Activated T-cell treated with anti-CD3 and anti-CD28 coated beads for 1 hour (primary cell): ENCODE measurements around the gene PRIM2.
A peak's percentile ranks its signal among the peaks of the same experiment; 100 is the strongest.
"Not testable (repeated sequence)": the region's sequence is repeated elsewhere in the genome, so short reads cannot be mapped to it uniquely, and the experiment has no call there.

Source experiments
- DNase-seq: peaks from one replicate; pipeline ENCODE4 v3.0.0-alpha.2; 2020; ENCODE audit warnings: low read depth

The PRIM2 gene, protein sequence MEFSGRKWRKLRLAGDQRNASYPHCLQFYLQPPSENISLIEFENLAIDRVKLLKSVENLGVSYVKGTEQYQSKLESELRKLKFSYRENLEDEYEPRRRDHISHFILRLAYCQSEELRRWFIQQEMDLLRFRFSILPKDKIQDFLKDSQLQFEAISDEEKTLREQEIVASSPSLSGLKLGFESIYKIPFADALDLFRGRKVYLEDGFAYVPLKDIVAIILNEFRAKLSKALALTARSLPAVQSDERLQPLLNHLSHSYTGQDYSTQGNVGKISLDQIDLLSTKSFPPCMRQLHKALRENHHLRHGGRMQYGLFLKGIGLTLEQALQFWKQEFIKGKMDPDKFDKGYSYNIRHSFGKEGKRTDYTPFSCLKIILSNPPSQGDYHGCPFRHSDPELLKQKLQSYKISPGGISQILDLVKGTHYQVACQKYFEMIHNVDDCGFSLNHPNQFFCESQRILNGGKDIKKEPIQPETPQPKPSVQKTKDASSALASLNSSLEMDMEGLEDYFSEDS

DNA sequence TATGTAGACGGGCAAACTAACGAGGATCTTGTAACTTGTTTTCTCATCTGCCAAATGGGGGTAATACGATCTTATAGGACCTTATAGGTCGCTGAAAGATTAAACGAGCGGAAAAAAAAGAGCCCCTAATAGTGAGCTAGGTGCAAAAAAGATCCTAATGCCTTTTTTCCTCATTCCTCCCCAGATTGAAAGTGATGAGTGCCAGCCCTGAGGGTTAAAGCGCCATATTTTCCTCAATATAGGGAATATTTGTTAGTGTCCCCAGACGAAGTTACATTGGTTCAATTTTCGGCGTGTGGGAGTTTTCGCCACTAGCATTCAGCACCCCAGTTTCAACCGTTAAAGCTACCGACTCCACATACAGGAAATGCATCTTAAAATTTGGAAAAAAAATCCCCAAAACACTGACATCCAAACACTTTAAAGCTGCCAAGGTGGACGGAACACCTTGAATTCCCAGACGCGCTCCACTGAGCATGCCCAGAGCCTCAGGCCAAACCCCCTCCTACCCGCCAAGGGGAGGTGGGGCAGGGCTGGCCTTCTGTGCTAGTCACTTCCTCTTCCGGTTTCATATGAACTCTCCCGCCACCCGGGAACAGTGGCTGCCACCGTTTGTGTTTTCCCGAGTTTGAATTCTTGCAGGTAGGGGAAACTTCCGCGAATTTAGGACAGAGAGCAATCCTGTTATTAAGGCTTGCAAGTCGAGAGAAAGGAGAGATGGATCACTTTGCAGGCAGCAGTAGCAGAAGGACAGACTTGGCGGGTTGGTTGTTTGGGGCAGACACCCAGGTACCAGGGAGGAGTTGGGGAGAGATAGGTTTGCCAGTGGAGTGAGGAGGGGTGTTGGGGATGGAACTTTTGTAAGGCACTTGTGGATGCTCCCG, at the start of gene PRIM2:
TSS of gene PRIM2 (plus strand) at position 571 of the 884 bp plus-strand sequence. CDS start 816 bp downstream, outside the sequence.
- DNase-seq, result peak; percentile 77

DNA sequence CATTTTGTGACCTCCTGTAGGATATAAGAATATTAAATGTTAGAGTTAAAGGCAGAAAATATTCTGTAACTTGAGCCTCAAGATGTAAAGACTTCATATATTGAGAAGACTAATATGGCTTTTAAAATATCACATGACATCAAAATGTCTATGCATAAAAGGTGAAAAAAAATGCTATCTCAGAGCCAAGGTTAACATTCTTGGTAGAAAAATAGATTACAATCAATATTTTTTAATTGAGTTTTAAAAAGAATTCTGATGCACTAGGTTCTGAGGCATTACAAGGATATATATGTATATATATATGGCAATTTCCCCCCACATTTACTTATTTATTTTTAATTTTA, 49.2 kb upstream of the PRIM2 start:
- DNase-seq, result no peak

DNA sequence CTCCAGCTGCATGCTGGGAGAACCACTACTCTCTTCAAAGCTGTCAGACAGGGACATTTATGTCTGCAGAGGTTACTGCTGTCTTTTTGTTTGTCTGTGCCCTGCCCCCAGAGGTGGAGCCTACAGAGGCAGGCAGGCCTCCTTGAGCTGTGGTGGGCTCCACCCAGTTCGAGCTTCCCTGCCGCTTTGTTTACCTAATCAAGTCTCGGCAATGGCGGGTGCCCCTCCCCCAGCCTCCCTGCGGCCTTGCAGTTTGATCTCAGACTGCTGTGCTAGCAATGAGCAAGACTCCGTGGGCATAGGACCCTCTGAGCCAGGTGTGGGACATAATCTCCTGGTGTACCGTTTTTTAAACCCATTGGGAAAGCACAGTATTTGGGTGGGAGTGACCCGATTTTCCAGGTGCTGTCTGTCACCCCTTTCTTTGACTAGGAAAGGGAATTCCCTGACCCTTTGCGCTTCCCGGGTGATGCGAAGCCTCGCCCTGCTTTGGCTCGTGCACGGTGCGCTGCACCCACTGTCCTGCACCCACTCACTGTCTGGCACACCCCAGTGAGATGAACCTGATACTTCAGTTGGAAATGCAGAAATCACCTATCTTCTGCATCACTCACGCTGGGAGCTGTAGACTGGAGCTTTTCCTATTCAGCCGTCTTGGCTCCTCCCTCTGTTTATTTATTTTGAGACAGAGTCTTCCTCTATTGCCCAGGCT, 43.2 kb upstream of the PRIM2 start:
- not testable (repeated sequence) for DNase-seq

DNA sequence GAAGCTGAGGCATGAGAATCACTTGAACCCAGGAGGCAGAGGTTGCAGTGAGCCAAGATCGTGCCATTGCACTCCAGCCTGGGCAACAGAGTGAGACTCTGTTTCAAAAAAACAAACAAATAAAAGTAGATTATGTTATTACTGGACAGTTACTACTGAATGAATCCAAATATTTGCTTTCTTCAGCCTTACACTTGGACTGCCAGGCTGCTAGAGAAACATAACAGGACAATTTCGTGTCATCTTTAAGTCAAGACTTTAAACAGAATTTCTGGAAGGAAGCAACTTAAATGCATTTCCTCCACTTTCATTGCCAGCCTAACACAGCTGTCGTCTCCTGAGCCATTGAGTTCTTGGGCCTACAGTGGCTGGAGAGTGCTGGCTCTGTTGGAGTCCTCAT, 42.0 kb upstream of the PRIM2 start:
- DNase-seq, result no peak

- no peak for DNase-seq
Measured at GRCh38 chr6:57276946-57277345, 40.5 kb upstream of the PRIM2 start.

DNA sequence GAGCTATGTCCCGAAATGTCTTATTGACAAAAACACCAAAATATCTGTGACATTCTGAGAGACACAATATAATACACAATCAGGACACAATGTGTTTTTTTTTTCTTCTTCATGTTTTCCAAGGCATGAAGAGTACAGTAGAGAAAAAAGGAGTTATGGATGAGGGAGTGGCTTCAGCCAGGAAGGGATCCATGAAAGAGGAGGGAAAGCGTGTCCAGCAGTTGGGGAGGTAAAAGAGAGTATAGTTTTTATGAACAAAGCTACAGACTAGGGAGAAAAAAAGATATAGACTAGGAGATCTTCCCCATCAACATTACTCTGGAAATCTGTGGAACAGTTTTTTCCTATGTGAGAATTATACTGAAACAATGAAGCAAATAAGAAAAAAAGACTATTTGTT, 38.9 kb upstream of the PRIM2 start:
- DNase-seq, result no peak

DNA sequence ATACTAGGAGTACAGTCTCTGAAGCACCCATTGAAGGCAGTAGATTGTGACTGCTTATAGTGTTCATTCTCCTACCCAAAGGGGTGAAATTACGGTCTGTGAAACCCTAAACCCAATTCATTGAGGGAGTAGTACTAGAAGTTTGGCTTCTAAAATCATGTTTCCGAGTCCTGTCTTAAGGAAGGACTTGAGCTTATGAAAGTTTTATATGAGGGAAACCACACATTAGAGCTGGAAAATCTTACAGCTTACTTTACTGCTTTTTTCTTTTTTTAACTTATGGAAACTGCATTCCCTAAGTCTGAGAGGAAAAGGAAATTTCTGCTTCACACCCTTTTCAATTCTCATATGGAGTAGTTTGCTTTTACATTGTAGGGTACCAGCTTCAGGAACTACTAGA, 38.4 kb upstream of the PRIM2 start:
- DNase-seq, result no peak

DNA sequence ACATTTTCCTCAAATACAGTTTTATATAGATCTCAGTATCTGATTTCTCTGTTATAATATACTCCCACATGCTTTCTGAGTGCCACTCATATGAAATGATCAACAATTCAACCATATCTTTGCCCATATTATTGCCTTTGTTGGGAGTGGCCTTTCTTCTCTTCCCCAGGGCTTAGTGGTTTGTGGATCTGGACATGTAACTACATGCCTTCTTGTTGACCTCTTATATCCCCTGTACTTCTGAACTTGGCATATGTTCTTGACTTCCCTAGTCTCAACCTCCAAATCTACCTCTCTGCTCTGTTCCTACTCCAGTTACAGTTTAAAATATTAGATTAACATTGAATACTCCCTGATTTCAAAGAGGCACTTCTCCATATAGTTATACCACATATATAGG, 34.3 kb upstream of the PRIM2 start:
- no peak for DNase-seq

GRCh38 chr6:57283911-57284455, 33.4 kb upstream of the PRIM2 start:
- no peak for DNase-seq

- DNase-seq, result not testable (repeated sequence)
Measured at GRCh38 chr6:57288136-57288535, 29.3 kb upstream of the PRIM2 start.

DNA sequence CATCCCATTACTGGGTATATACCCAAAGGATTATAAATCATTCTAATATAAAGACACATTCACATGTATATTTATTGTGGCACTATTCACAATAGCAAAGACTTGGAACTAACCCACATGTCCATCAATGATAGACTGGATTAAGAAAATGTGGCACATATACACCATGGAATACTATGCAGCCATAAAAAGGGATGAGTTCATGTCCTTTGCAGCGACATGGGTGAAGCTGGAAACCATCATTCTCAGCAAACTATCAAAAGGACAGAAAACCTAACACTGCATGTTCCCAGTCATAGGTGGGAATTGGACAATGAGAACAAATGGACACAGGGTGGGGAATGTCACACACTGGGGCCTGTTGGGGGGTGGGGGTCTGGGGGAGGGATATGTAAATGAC, 24.0 kb upstream of the PRIM2 start:
- not testable (repeated sequence) for DNase-seq

- no peak for DNase-seq
Measured at GRCh38 chr6:57294862-57295445, 22.5 kb upstream of the PRIM2 start.

GRCh38 chr6:57297505-57297904, 19.9 kb upstream of the PRIM2 start:
- DNase-seq, result no peak

DNA sequence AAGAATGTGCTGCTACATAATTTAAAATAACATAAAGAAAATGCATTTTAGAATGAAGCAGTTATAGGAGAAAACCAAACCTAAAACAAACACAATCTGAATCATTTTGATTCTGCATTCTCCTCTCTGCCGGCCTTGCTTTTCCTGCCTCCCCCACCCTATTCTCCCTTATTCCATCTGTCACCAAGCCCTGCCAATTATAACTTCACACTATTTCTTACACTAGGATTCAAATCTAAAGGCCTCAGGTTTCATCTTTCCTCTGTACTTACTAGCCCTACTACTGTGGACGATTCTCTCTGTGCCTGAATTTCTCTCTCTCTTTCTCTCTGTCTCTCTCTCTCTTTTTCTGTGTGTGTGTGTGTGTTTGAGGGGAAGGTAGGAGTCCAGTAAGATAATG, 18.7 kb upstream of the PRIM2 start:
- DNase-seq, result no peak

- no peak for DNase-seq
Measured at GRCh38 chr6:57301757-57302156, 15.7 kb upstream of the PRIM2 start.

- no peak for DNase-seq
Measured at GRCh38 chr6:57302477-57302876, 15.0 kb upstream of the PRIM2 start.

- DNase-seq, result no peak
Measured at GRCh38 chr6:57303931-57304681, 13.3 kb upstream of the PRIM2 start.

DNA sequence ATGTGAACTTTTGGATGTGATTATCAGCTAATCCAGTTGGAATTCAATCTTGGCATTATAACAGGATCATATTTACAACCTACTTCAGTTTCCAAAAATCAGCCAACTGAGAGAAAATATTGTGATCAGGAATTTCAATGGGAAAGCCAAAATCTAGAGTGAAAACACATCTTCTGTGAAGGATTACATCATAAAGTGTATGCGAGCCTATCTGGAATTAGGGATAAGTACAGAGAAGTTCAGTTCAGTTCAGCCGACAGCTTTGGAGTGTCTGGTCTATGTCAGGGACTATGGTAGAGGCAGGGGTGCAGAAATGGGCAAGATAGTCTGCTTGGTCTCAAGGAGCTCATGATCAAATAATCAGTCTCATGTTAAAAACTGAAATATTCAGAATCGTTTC, 12.3 kb upstream of the PRIM2 start:
- DNase-seq, result no peak

GRCh38 chr6:57305761-57306160, 11.7 kb upstream of the PRIM2 start:
- no peak for DNase-seq

DNA sequence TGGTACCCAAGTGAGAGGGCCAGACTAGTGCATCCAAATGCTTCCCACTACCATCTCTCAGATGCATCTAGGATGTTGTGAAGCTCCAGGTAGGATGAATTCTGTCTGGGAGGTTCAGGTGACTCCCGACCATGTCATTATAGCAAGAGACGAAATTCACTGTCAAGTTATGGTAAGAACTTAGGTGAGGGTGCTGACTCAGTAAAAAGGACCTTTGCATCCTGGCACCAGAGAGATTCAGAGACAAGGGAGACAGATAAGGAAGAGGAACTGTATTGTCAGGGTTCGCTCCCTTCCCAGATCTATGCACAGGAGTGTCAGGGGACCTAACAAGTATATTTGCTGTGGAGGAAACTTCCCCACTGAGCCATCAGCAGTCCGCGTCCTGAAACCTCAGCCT, 11.2 kb upstream of the PRIM2 start:
- DNase-seq, result no peak

DNA sequence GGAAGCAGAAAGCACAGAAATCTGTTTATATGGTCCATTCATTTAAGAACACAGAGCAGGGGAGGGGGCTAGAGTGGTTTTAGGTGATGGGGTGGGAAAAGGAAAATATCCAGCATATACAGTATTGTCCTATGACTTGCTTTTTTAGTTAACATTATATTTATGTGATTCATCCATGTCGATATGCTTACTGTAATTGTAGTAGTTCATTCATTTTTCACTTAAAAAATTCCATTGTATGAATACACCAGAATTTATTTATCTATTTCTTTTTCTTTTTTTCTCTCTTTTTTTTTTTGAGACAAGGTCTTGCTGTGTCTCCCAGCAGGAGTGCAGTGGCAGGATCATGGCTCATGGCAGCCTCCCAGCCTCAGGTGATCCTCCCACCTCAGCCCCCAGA, 9.6 kb upstream of the PRIM2 start:
- no peak for DNase-seq
